Suprapubic skin (tissue), 4 donors: ENCODE data around the gene COL4A1. TPM values are rescaled to one million over a fixed set of nuclear protein-coding genes. Genes with fewer than 3 reads are reported as not detected.
A peak's percentile ranks its signal among the peaks of the same experiment; 100 is the strongest.

Experiments used
- DNase-seq, 2 donors: peaks; one replicate each; pipeline ENCODE4 v3.0.0-alpha.2; 2019; ENCODE audit warnings: low spot score in 2 of 2
- H3K27ac ChIP-seq: fragments of 200-600 bp; sonication (generic); one replicate; pipeline ENCODE4 v1.5.1; 2019
- H3K27me3 ChIP-seq: fragments of 200-600 bp; sonication (generic); one replicate; pipeline ENCODE4 v1.5.1; 2019
- H3K36me3 ChIP-seq: fragments of 200-600 bp; sonication (generic); one replicate; pipeline ENCODE4 v1.5.1; 2019
- H3K4me1 ChIP-seq: fragments of 200-600 bp; sonication (generic); one replicate; pipeline ENCODE4 v1.5.1; 2019
- H3K4me3 ChIP-seq: fragments of 200-600 bp; sonication (generic); one replicate; pipeline ENCODE4 v1.5.1; 2019; ENCODE audit warnings: mild to moderate bottlenecking
- H3K9me3 ChIP-seq: fragments of 200-600 bp; sonication (generic); one replicate; pipeline ENCODE4 v1.5.1; 2019
- EP300 ChIP-seq: sonication (generic); formaldehyde crosslinking; IDR thresholded peaks from one replicate; pipeline ENCODE4 v1.6.1; 2017; ENCODE audit warnings: antibody characterized with exemption
- POLR2A ChIP-seq, 2 donors: fragments of 450-650 bp; IDR thresholded peaks; one replicate each; pipeline ENCODE4 v1.6.1; 2017; ENCODE audit warnings: antibody characterized with exemption in 2 of 2, mild to moderate bottlenecking in 2 of 2, moderate library complexity in 2 of 2
- POLR2AphosphoS5 ChIP-seq, 3 donors: sonication (generic); formaldehyde crosslinking; IDR thresholded peaks; one replicate each; pipeline ENCODE4 v1.6.1; 2017; ENCODE audit warnings: antibody characterized with exemption in 3 of 3
- WGBS: methylation state at CpG from one replicate; pipeline ENCODE4 v1.1.5; 2018; 5-methylcytosine and 5-hydroxymethylcytosine counted together
- total RNA-seq, 4 donors: library from RNA; depleted of rRNA; stranded (reverse); fragments of >200 nt; gene quantifications; one replicate each; pipeline ENCODE4 v1.1.0, GENCODE V29; 2016
- TF ChIP-seq, protein P1 (sequence below), 2 donors: fragments of 200-600 bp in 1 of 2; fragments of 450-650 bp in 1 of 2; sonication (generic) in 1 of 2; IDR thresholded peaks; one replicate each; pipeline ENCODE4 v1.5.1; 2016 to 2019; ENCODE audit warnings: antibody characterized with exemption in 2 of 2, mild to moderate bottlenecking in 1 of 2, moderate library complexity in 1 of 2

Gene COL4A1
- total RNA-seq, 4 donors from 2014 or later = 36.7 to 60.8 (median 43.6) TPM

DNA sequence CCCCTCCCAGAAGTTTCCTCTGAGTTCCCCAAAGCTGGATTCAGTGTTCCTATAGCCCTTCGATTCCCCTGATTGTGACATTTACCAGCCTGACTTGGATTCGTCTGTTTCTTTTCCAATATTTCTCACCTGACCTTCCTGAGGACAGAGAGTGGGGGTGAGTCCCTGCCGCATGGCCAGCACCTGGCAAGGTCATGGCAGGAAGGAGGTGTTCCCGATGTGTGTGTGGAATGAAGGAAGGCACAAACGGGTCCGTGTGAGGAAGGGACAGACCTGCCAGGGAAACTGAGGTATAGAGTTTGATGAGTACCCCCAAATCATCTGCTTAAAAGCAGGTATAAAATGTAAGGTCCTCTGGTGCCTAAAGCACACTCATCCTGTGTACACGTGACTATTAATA lies 3.3 kb downstream of the COL4A1 start:
- H3K4me3 ChIP-seq = no peak overlapping the region
- H3K27ac ChIP-seq = no peak overlapping the region
- WGBS = 79% methylated on average over 7 of the region's 7 CpGs
- H3K36me3 ChIP-seq = no peaks in the 10 kb centered on the region
- no peaks in the 10 kb centered on the region for H3K9me3 ChIP-seq
- peaks cover 62% of the 10 kb centered on the region for H3K27me3 ChIP-seq
- H3K4me1 ChIP-seq = peaks cover 26% of the 10 kb centered on the region
- DNase-seq = peak in 1 of 2 donors; percentile 32
- no peak for TF ChIP-seq POLR2AphosphoS5 (IDR thresholded peaks at IDR 0.05)
- TF ChIP-seq, protein P1, sequence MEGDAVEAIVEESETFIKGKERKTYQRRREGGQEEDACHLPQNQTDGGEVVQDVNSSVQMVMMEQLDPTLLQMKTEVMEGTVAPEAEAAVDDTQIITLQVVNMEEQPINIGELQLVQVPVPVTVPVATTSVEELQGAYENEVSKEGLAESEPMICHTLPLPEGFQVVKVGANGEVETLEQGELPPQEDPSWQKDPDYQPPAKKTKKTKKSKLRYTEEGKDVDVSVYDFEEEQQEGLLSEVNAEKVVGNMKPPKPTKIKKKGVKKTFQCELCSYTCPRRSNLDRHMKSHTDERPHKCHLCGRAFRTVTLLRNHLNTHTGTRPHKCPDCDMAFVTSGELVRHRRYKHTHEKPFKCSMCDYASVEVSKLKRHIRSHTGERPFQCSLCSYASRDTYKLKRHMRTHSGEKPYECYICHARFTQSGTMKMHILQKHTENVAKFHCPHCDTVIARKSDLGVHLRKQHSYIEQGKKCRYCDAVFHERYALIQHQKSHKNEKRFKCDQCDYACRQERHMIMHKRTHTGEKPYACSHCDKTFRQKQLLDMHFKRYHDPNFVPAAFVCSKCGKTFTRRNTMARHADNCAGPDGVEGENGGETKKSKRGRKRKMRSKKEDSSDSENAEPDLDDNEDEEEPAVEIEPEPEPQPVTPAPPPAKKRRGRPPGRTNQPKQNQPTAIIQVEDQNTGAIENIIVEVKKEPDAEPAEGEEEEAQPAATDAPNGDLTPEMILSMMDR (IDR thresholded peaks at IDR 0.05) = no peak
- TF ChIP-seq POLR2A (IDR thresholded peaks at IDR 0.05) = no peak
- TF ChIP-seq EP300 = no peak

DNA sequence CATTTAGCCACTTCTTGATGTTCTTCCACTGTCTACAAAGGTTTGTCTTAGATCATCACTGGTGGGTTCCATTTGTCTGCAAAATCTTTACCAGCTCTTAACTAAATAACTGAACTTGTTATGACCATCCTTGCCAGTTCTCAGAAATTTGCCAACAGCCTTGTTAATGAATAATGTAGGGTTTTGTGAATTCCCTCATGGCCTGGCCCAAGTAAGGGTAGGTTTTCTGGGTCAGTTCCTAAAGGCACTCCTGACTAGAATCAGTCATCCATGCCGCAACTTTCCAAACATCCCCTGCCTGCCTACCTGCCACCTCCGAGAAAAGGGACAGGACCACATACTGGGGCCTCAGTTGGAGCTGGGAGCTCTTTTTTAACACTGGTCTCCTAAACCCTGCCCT lies 4.0 kb downstream of the COL4A1 start:
- peaks cover 59% of the 10 kb centered on the region for H3K27me3 ChIP-seq
- H3K36me3 ChIP-seq = no peaks in the 10 kb centered on the region
- H3K4me1 ChIP-seq = peaks cover 19% of the 10 kb centered on the region
- H3K27ac ChIP-seq = no peak overlapping the region
- TF ChIP-seq, protein P1 (IDR thresholded peaks at IDR 0.05) = no peak
- 94% methylated on average over 2 of the region's 2 CpGs for WGBS
- no peak overlapping the region for H3K4me3 ChIP-seq
- peak in 1 of 2 donors; percentile 31 for DNase-seq
- H3K9me3 ChIP-seq = no peaks in the 10 kb centered on the region

DNA sequence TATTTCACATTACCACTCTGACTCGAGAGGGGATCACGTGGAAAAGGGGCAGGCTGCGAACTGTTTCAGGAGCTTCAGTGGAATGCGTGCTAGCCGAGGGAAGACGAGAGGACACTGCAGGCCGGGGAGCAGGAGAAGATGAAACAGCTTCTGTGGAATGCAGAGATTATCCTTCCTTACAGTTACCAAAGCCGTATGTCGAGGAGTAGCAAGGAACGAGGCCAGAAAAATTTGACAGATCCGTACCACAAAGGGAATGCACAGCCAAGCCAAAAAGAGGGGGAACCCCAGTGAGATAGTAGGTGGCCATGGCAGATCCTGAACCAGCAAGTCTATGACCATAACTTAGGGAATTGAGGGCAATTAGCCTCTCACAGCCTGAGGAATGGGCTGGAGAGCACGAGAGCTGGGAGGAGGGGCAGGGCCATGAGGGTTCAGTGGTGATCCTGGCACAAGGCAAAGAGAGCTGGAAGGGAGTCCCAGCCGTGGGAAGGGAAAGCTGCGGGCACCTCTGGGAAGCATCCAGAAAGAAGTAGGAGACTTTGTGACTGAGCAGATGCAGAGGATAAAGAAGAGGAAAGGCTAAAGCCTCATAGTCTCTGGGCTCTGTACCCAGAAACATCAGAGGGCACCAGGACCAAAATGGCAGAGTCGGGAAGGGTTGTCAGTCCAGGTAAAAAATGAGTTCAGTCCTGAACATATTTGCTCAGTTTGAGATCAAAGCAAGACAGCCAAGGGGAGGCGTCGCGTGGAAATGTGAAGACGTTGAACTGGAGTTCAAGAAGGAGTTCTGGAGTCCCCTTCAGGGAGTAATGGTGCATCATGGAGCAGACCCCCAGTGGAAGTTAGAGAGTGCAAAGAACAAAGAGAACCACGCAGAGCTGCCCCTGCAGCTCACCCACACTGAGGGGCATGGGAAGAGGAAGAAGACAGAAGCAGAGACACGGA lies 5.1 kb downstream of the COL4A1 start:
- Histone ChIP-seq H3K27me3 (peaks cover 48% of the 10 kb centered on the region), H3K4me3 (peak overlapping the region; percentile 2), H3K9me3 (no peaks in the 10 kb centered on the region), H3K4me1 (peaks cover 8% of the 10 kb centered on the region), H3K27ac (no peak overlapping the region), H3K36me3 (no peaks in the 10 kb centered on the region)
- peak in 1 of 2 donors; percentile 66 for DNase-seq
- WGBS = 56% methylated on average over 21 of the region's 21 CpGs
- TF ChIP-seq POLR2AphosphoS5 (IDR thresholded peaks at IDR 0.05) (no peak), EP300 (no peak), POLR2A (IDR thresholded peaks at IDR 0.05) (no peak)
- TF ChIP-seq, protein P1 (IDR thresholded peaks at IDR 0.05) = no peak

DNA sequence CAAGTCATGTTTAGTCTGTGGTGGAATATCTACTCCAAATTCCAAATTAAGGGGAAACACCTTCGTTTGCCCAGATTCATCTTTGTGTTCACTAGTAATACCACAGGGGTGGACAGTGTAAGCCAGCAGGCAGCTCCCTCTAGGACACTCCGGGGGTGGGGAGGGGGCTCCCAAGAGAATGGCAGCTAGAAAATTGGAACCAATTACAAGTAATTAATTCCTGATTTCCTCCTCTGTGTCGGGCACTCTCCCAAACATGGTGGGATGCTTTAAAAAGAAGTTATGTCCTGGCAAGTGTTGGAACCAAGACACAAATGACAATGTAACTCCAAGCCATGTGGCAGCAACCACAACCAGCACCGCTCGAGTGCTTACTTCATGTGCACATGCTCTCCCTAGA lies 5.9 kb downstream of the COL4A1 start:
- TF ChIP-seq, protein P1 (IDR thresholded peaks at IDR 0.05) = no peak
- TF ChIP-seq POLR2A (IDR thresholded peaks at IDR 0.05) (no peak), POLR2AphosphoS5 (IDR thresholded peaks at IDR 0.05) (no peak), EP300 (no peak)
- Histone ChIP-seq H3K36me3 (no peaks in the 10 kb centered on the region), H3K27ac (no peak overlapping the region), H3K4me3 (no peak overlapping the region), H3K9me3 (no peaks in the 10 kb centered on the region), H3K27me3 (peaks cover 40% of the 10 kb centered on the region), H3K4me1 (peaks cover under 1% of the 10 kb centered on the region)
- peak in 1 of 2 donors; percentile 57 for DNase-seq
- 55% methylated on average over 5 of the region's 5 CpGs for WGBS

DNA sequence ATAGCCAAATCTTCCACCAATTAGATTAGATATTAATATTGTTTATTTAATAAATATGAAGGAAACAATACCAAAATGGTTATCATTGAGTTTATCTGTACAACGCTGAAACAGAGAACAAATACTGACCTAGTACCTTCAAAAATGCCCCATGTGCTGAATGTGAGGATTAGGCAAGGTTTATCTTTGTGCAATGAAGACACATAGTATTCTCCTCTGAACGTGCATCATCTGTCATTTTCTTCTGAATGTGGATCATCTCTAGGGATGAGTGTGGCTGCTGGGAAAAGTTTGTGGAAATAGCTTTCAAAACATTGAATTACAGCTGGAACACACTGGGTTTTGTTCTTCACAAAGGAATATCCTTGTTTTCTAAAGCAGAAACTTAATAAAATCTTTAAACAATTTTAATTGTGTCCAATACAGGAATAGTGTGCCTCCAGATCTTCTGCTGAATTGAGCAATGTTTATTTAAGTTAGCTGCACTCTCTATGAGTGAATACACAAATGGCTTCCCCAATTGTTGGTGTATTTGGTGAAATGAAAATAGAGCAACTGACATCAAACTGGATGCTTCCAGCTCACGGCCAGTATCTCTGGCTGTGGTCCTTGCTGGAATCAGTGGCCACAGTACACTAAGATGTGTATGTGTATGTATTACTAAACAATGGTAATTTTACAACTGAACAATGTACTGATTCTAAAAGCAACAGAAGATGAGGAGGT lies 6.7 kb downstream of the COL4A1 start:
- Histone ChIP-seq H3K27ac (no peak overlapping the region), H3K4me1 (no peaks in the 10 kb centered on the region), H3K9me3 (no peaks in the 10 kb centered on the region), H3K27me3 (peaks cover 33% of the 10 kb centered on the region), H3K36me3 (no peaks in the 10 kb centered on the region), H3K4me3 (no peak overlapping the region)
- no peak for DNase-seq
- 75% methylated on average over 3 of the region's 3 CpGs for WGBS
- TF ChIP-seq POLR2AphosphoS5 (IDR thresholded peaks at IDR 0.05) = no peak
- TF ChIP-seq, protein P1 (IDR thresholded peaks at IDR 0.05) = no peak
- TF ChIP-seq POLR2A (IDR thresholded peaks at IDR 0.05) = no peak
- no peak for TF ChIP-seq EP300
